Astrocyte of the cerebellum (primary cell): ENCODE data around the gene SETD4.

Experiments used
- DNase-seq: peaks from one replicate; pipeline ENCODE4 v3.0.0-alpha.2; 2011; ENCODE audit warnings: low read depth
- H3K4me3 ChIP-seq: 2 replicates; pipeline ENCODE4 v1.5.1; 2011; ENCODE audit warnings: mild to moderate bottlenecking, low read depth, low read length, moderate library complexity
- in situ Hi-C: cut with HindIII; loops from 2 replicates; pipeline ENCODE4 v1.10.0; 2017; ENCODE audit warnings: low sequenced_read_pairs
- TF ChIP-seq, protein P1 (sequence below): IDR thresholded peaks from 2 replicates; pipeline ENCODE4 v1.5.1; 2012; ENCODE audit warnings: low read length, low read depth, moderate library complexity, mild to moderate bottlenecking; ENCODE audit errors: missing control alignments

The SETD4 gene

DNA sequence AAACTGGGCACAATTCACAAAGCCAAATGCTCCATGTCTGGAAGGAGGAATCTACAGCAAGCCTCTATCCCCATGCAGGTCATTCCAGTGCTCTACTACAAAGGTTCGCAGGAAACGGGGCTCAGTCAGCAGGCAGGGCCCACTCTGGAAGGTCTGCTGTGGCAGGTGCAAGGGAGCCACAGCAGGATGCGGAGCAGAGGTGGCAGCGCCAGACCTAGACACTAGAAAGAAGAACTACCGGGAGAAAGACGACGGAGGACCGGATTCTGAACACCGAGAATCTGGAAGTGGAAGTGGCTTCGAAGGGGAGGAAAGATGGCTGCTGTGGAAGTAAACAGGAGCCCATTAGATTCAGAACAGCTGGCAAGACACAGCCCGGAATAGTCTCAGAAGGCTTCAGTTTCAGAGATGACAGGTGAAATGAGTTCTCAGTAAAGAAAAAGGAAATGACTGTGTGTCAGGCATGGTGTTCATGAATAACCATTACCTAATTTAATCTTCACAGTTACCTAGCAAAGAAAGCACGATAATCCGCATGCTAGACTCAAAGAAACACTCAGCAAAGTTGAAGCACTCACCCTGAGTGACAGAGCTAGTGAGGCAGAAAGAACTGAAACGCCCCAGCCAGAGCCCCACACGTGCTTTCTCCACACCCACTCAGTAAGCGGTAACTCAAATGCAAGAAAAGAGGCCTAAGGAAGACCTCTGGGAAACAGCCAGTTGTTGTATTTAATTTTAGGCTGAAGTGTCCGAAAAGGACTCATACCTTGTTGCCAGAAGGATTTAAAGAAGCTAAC, 21.4 kb downstream of the SETD4 start:
- DNase-seq, result no peak
- no peak overlapping the region for H3K4me3 ChIP-seq
- in situ Hi-C loops, result no loop called here
- TF ChIP-seq, protein P1, sequence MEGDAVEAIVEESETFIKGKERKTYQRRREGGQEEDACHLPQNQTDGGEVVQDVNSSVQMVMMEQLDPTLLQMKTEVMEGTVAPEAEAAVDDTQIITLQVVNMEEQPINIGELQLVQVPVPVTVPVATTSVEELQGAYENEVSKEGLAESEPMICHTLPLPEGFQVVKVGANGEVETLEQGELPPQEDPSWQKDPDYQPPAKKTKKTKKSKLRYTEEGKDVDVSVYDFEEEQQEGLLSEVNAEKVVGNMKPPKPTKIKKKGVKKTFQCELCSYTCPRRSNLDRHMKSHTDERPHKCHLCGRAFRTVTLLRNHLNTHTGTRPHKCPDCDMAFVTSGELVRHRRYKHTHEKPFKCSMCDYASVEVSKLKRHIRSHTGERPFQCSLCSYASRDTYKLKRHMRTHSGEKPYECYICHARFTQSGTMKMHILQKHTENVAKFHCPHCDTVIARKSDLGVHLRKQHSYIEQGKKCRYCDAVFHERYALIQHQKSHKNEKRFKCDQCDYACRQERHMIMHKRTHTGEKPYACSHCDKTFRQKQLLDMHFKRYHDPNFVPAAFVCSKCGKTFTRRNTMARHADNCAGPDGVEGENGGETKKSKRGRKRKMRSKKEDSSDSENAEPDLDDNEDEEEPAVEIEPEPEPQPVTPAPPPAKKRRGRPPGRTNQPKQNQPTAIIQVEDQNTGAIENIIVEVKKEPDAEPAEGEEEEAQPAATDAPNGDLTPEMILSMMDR, result no peak

DNA sequence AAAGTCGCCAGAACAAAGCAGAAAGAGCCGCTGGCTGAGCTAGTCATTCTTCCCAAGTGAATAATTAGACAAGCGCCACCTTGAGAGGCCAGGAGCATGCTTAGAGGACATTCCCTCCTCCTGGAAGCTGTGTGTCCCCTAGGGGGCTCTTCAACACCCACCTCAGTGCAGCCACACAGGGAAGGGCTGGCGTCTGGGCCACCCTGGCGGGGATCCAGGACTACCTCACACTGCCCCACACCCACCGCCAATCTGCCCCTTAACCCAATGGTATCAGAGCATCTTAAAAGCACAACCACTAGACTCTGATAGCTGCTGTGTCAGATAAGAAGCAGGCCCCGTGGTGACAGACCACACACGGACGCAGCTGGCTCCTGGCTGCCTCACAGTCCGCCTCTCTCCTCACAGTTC, 24.9 kb downstream of the SETD4 start:
- in situ Hi-C loops, result no loop called here
- no peak for DNase-seq
- TF ChIP-seq, protein P1, result no peak
- no peak overlapping the region for H3K4me3 ChIP-seq

DNA sequence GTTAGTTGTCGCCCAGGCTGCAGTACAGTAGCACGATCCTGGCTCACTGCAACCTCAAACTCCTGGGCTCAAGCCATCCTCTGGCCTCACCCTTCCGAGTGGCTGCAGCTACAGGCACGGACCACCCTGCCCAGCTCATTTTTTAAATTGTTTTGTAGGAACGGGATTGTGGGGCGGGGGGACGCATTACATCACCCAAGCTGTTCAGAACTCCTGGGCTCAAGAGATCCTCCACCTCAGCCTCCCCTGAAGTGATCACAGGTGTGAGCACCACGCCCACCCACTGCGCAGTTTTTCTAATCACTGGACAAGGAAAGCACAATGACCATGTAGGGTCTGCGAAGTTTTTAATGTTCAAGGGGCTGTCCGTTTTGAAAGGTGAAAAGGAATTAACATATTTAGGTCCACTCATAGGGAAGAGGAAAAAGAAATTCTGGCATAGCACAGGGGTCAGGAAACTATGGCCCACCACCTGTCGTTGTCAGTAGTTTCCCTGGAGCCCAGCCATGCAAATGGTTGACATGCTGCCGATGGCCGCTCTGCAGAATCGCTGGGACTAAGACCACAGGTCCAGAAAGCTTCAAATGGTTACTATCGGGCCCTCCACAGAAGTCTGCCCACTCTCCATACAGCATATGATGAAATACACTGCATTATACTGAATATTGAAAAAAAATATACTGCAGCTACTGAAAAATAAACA, 26.0 kb downstream of the SETD4 start:
- in situ Hi-C loops, result no loop called here
- TF ChIP-seq, protein P1, result no peak
- DNase-seq, result no peak
- H3K4me3 ChIP-seq, result no peak overlapping the region

DNA sequence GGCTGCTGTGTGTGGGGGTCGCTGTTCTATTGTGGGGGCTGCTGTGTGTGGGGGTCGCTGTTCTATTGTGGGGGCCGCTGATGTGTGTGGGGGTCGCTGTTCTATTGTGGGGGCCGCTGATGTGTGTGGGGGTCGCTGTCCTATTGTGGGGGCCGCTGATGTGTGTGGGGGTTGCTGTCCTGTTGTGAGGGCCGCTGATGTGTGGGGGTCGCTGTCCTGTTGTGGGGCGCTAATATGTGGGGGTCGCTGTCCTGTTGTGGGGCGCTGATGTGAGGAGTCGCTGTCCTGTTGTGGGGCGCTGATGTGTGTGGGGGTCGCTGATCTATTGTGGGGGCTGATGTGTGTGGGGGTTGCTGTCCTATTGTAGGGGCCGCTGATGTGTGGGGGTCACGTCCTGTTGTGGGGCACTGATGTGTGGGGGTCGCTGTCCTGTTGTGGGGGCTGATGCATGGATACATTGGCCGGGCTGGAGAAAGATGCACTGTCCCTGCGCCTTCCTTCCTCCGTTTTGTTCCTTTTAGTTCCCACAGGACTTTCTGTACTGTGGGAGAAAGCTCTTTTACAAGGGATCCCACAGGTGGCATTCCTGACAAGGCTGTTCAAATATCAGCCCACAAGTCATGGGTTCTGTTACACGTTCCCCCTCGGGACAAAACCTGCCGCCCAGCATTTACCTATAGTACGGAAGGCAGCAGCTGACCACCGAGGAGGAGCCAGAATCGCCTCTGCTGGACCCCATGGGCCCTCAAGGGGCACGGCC, 27.5 kb downstream of the SETD4 start:
- TF ChIP-seq, protein P1, result no peak
- no peak for DNase-seq
- no peak overlapping the region for H3K4me3 ChIP-seq
- in situ Hi-C loops, result no loop called here

DNA sequence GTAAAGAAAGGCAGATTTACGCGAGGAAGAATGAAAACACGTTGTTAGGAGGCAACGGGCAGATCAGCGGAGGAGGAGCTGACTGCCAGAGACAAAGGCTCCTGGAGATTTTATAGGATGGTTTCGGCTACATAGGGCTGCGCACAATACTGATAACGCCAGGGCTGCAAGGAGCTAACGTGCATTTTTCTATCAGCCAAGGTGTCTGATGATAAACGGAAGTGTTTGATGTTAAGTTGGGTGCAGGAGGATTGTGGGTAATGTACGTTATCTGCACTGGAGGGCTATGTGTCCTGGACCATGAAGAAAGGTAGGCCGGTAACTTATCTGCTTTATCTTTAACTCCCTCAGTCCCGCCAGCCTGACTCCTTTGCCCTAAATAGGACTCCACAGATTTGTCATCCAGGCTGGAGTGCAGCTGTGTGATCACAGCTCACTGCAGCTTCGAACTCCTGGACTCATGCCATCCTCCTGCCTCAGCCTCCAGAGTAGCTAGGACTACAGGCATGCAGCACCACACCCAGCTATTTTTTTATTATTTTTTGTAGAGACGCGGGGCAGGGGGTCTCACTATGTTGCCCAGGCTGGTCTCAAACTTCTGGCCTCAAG, 29.6 kb downstream of the SETD4 start:
- no peak overlapping the region for H3K4me3 ChIP-seq
- no peak for DNase-seq
- in situ Hi-C loops, result no loop called here
- TF ChIP-seq, protein P1, result no peak

DNA sequence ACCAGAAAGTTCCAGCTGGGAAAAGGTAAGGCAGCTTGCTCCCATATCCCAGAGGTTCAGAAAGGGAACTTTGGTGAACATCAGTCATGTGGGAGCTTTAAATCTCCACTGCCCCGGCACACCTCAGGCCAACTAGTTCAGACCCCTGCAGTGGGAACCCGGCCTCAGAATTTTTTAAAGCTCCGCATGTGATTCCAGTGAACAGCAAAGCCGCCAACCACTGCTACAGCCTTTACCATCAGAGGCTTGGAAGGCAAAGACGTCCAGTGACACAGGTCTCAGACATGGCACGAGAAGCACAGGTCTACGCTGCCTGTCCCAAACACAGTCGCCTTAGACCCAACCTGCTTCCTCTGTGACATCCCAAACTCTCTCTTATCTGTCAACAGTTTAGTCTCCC, 31.0 kb downstream of the SETD4 start:
- in situ Hi-C loops, result no loop called here
- TF ChIP-seq, protein P1, result no peak
- DNase-seq, result no peak
- H3K4me3 ChIP-seq, result no peak overlapping the region
